ENCODE measurements around the gene RNASEH2C. TPM values are rescaled to one million over a fixed set of nuclear protein-coding genes. Genes with fewer than 3 reads are reported as not detected.

The RNASEH2C gene
- total and polyA plus RNA-seq, 10 of the 15 experiments (the other 5 are each of a cell fraction or from before 2014, with no cell fraction given) = 5.0 to 160 (median 47.1) TPM

DNA sequence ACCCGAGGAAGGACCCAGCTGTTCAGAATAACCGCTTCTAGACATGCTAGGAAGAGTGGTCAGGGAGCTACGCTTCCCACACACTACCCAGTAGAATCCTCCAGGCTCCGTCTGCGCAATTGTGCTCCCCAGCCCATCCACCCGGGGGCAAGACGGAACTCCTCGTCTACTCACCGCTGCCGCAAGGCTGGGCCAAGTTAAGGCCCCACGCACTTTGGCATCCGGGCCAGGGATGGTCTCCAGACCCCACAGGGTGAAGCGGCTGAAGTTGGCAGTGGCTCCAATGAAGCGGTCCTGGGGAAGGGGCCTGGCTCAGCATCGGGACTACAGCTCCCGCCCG, 757 bp downstream of the RNASEH2C start:
- peaks cover 12% of the 10 kb centered on the region for H3K4me1 ChIP-seq (ENCODE audit: control insufficient read depth, insufficient read depth, low read length)
- DNase-seq (ENCODE audit: low read depth, low spot score) (no peak), ATAC-seq (peak; percentile 43), FAIRE-seq (peak; percentile 35)
- TSS peak; percentile 75 for BruUV-seq (replicated peaks)
- ChIA-PET POLR2A (interaction anchor here (0.5 to 2.5 kb wide), 9 partner anchors 8 to 645 kb away, joined by 3 to 13 read pairs (median 3); partner anchors contain the start of genes CFL1, KAT5, MAP3K11 and SIPA1), CTCF (interaction anchor here (0.7 to 2.6 kb wide), 11 partner anchors 8 to 325 kb away, joined by 3 to 17 read pairs (median 4); partner anchors contain the start of gene KAT5), RAD21 (ENCODE audit: unreplicated experiment) (interaction anchor here (0.8 to 2.4 kb wide), 6 partner anchors 8 to 536 kb away, joined by 3 to 12 read pairs (median 4); partner anchors contain the start of gene KAT5), SMC1A (ENCODE audit: uncharacterized antibody, unreplicated experiment) (interaction anchor here (1.1 to 1.5 kb wide), 5 partner anchors 14 to 268 kb away, joined by 3 to 4 read pairs (median 3); no protein-coding TSS in a partner anchor)
- H2AFZ ChIP-seq (ENCODE audit: control insufficient read depth, low read depth, low read length) = peak overlapping the region; percentile 96
- H4K20me1 ChIP-seq (ENCODE audit: control insufficient read depth, insufficient read depth) = no peaks in the 10 kb centered on the region; the same call in 1 of the 2 replicates
- H3K9me3 ChIP-seq (replicated peaks; ENCODE audit: control insufficient read depth, insufficient read depth, low read length) = no peaks in the 10 kb centered on the region
- H3K4me3 ChIP-seq = peak overlapping the region; percentile 94
- under 1% methylated on average over 17 of the region's 17 CpGs for WGBS (ENCODE audit: insufficient coverage, insufficient replicate concordance, low lambda C conversion rate, missing lambda C conversion rate)
- H3K36me3 ChIP-seq (ENCODE audit: control insufficient read depth in 2 of 2, insufficient read depth in 2 of 2, low read length in 1 of 2) = peaks cover 20 to 27% of the 10 kb centered on the region in 2 experiments; a peak in 3 of 4 replicates
- in situ Hi-C loops (cut with MboI) = no loop called here
- peaks cover 17% of the 10 kb centered on the region for H3K79me2 ChIP-seq (ENCODE audit: control insufficient read depth, insufficient read depth, low read length)
- H3K27me3 ChIP-seq (replicated peaks in 1 of 2; ENCODE audit: control insufficient read depth in 2 of 2, insufficient read depth in 2 of 2, low read length in 1 of 2) = no peaks in the 10 kb centered on the region
- TF ChIP-seq GATAD2B (conservative IDR thresholded peaks at IDR 0.05; ENCODE audit: low read depth) = no peak
- TF ChIP-seq POLR2AphosphoS5 (IDR thresholded peaks at IDR 0.05; ENCODE audit: low read length) = 0 out of 2 replicates have a peak, but pooled peaks have one; percentile 2
- no peak for TF ChIP-seq NRF1 (conservative IDR thresholded peaks at IDR 0.05; ENCODE audit: low read depth, low read length)
- TF ChIP-seq CHD1 (IDR thresholded peaks at IDR 0.05; ENCODE audit: low read depth, low read length) = no peak
- no peak for TF ChIP-seq SMARCA5 (IDR thresholded peaks at IDR 0.05)
- TF ChIP-seq RFX5 (IDR thresholded peaks at IDR 0.05; ENCODE audit: low read depth, low read length) = no peak
- TF ChIP-seq, protein P1, sequence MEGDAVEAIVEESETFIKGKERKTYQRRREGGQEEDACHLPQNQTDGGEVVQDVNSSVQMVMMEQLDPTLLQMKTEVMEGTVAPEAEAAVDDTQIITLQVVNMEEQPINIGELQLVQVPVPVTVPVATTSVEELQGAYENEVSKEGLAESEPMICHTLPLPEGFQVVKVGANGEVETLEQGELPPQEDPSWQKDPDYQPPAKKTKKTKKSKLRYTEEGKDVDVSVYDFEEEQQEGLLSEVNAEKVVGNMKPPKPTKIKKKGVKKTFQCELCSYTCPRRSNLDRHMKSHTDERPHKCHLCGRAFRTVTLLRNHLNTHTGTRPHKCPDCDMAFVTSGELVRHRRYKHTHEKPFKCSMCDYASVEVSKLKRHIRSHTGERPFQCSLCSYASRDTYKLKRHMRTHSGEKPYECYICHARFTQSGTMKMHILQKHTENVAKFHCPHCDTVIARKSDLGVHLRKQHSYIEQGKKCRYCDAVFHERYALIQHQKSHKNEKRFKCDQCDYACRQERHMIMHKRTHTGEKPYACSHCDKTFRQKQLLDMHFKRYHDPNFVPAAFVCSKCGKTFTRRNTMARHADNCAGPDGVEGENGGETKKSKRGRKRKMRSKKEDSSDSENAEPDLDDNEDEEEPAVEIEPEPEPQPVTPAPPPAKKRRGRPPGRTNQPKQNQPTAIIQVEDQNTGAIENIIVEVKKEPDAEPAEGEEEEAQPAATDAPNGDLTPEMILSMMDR (IDR thresholded peaks at IDR 0.05 in 2 of 3, conservative IDR thresholded peaks at IDR 0.05 in 1 of 3; ENCODE audit: control insufficient read depth in 2 of 3, extremely low read depth in 1 of 3, insufficient read depth in 1 of 3, low read depth in 3 of 3, low read length in 3 of 3) = 0 out of 6 replicates have a peak, but pooled peaks of 1 of the 3 experiments have one; percentile 11
- no peak for TF ChIP-seq MTA2 (IDR thresholded peaks at IDR 0.05; ENCODE audit: low read depth)
- intact Hi-C loops (cut with micrococcal nuclease; ENCODE audit: unreplicated experiment) = loop anchor here (10.0 kb wide), 1 partner anchor 845 kb away; the partner anchor contains the start of gene EHD1
- H3K9ac ChIP-seq (ENCODE audit: control insufficient read depth, insufficient read depth, low read length) = peak overlapping the region; percentile 87
- H3K4me2 ChIP-seq (ENCODE audit: control insufficient read depth, insufficient read depth) = peak overlapping the region; percentile 75
- H3K27ac ChIP-seq (ENCODE audit: control insufficient read depth, insufficient read depth) = peak overlapping the region; percentile 78

Measured in GM12878 (cell line).